ENCODE results near the gene WFDC10B.
"Not testable (repeated sequence)": the region's sequence is repeated elsewhere in the genome, so short reads cannot be mapped to it uniquely, and the experiment has no call there.

WFDC10B gene

GRCh38 chr20:45704969-45705637 lies at the start of gene WFDC10B:
Gene WFDC10B, minus strand, starts transcription at chr20:45705019. Its CDS starts 19,027 bp downstream, at chr20:45685992.
- peak; percentile 46 for DNase-seq

DNA sequence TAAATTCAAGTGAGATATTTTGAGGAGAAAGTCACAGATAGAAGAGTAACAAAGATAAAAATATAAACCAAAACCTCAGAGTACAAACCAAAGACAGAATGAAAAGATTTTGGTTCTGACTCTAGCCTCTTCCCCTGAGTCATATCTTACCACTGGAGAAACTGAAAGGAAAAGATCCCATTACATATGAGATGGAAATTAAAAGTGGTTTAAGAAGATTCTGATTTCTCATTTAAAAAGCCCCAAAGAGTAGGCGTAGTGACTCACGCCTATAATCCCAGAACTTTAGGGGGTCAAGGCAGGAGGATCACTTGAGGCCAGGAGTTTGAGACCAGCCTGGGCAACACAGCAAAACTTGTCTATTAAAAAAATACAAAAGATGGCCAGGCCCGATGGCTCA lies 47.9 kb upstream of the WFDC10B start:
- no peak for DNase-seq

- no peak for DNase-seq
Measured at GRCh38 chr20:45751721-45752120, 46.9 kb upstream of the WFDC10B start.

DNA sequence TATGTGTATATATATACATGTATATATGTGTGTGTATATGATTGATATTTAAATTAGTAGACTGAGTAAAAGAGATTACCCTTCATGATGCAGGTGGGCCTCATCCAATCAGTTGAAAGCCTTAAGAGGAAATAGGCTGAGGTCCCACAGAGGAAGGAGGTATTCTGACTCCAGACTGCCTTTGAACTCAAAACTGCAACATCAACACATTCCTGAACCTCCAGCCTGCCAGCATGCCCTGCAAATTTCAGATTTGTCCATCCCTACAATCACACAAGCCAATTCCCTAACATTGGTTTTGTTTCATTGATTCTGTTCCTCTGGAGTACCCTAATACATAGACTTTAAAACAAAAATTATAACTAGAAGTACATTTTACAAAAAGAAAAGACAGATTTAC lies 40.2 kb upstream of the WFDC10B start:
- DNase-seq, result no peak

- DNase-seq, result no peak
Measured at GRCh38 chr20:45742596-45742995, 37.8 kb upstream of the WFDC10B start.

- DNase-seq, result no peak
Measured at GRCh38 chr20:45735988-45736387, 31.2 kb upstream of the WFDC10B start.

- DNase-seq, result no peak
Measured at GRCh38 chr20:45735552-45735951, 30.7 kb upstream of the WFDC10B start.

DNA sequence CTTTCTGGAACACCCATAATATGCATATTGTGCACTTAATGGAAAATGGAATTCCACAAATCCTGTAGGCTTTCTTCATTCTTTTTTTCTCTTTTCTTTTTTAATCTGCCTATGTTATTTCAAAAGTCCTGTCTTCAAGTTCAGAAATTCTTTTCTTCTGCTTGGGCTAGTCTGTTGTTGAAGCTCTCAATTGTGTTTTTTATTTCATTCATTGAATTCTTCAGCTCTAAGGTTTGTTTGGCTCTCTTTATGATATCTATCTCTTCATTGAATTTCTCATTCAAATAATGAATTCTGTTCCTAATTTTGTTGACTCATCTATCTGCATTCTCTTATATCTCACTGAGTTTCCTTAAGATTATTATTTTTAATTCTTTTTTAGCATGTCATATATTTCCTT lies 27.4 kb upstream of the WFDC10B start:
- no peak for DNase-seq

GRCh38 chr20:45727044-45727443 lies 22.2 kb upstream of the WFDC10B start:
- no peak for DNase-seq

GRCh38 chr20:45725134-45725533 lies 20.3 kb upstream of the WFDC10B start:
- DNase-seq, result no peak

- no peak for DNase-seq
Measured at GRCh38 chr20:45722047-45722446, 17.2 kb upstream of the WFDC10B start, which contains the start of gene SPINT4. Gene SPINT4, plus strand, starts transcription at chr20:45722347. Its CDS starts 21 bp downstream, at chr20:45722368.

DNA sequence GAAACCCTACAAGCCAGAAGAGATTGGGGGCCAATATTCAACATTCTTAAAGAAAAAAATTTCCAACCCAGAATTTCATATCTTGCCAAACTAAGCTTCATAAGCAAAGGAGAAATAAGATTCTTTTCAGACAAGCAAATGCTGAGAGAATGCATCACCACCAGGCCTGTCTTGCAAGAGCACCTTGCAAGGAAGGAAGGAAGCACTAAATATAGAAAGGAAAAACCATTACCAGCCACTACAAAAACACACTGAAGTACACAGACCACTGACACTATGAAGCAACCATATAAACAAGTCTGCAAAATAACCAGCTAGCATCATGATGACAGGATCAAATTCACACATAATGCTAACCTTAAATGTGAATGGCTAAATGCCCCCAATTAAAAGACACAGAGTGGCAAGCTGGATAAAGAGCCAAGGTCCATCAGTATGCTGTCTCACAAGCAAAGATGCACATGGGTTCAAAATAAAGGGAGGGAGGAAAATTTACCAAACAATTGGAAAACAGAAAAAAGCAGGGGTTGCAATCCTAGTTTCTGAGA lies 11.4 kb upstream of the WFDC10B start:
- not testable (repeated sequence) for DNase-seq

DNA sequence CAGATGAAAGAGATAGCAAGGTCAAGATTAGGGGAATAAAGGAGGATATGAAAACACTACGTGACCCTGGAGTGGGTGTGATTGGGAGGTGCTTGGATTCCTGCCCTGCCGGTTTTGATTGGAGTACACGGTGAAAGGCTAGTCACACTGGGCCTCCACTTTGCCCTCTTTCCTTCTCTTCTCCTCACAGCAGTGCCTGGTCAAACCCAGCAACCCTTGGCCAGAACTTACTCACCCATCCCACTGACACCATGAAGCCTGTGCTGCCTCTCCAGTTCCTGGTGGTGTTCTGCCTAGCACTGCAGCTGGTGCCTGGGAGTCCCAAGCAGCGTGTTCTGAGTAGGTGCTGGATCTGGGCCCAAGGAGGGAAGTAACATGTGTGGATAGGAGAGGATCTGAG lies 2.9 kb downstream of the WFDC10B start, which contains the start of gene WFDC13:
Gene WFDC13 (plus strand): TSS at position 166 of the 400 bp plus-strand sequence. CDS start 86 bp downstream, at position 252.
- DNase-seq, result no peak

GRCh38 chr20:45701104-45701503 lies 3.7 kb downstream of the WFDC10B start:
- DNase-seq, result no peak

GRCh38 chr20:45695496-45695895 lies 9.3 kb downstream of the WFDC10B start:
- DNase-seq, result no peak

- DNase-seq, result not testable (repeated sequence)
Measured at GRCh38 chr20:45693346-45693745, 11.5 kb downstream of the WFDC10B start.

DNA sequence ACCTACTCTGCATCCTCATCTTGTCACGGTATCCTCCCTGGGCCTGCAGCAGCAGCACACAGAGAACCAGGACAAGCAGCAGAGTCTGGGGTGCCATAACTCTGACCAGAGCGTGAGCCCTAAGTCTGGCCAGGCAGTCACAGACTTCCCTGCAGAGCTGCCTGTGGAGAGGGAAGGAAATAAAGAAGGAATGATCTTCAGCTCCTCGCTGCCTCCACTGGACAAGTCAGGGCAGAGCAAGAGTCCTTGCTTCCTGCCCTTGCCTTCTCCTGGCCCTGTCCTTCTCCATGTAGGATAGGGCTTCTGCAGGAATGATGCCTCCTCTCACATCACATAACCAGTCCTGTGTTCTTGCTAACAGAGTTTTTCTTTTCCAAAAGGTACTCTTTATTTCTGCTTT lies 18.9 kb downstream of the WFDC10B start:
- DNase-seq, result no peak

DNA sequence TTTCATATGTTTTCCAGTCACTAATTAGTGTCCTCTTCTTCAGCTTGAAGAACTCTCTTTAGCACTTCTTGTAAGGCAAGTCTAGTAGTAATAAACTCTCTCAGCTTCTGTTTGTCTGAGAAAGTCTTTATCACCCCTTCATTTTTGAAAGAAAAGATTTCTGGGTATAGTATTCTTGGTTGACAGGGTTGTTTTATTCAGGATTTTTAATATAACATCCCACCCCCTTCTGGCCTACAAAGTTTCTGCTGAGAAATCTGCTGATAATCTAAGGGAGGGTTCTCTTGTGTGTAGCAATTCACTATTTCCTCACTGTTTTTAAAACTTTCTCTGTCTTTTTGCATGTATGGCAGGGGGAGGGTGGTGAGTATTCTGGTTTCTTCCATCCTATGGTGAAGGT lies 25.2 kb downstream of the WFDC10B start:
- no peak for DNase-seq

- DNase-seq, result no peak
Measured at GRCh38 chr20:45672765-45673164, 32.1 kb downstream of the WFDC10B start.

- DNase-seq, result no peak
Measured at GRCh38 chr20:45670139-45670538, 34.7 kb downstream of the WFDC10B start, which contains the start of gene WFDC11. Gene WFDC11, minus strand, starts transcription at chr20:45670239. Its CDS starts 19,639 bp downstream, at chr20:45650600.

- DNase-seq, result not testable (repeated sequence)
Measured at GRCh38 chr20:45657038-45657437, 47.8 kb downstream of the WFDC10B start.

DNA sequence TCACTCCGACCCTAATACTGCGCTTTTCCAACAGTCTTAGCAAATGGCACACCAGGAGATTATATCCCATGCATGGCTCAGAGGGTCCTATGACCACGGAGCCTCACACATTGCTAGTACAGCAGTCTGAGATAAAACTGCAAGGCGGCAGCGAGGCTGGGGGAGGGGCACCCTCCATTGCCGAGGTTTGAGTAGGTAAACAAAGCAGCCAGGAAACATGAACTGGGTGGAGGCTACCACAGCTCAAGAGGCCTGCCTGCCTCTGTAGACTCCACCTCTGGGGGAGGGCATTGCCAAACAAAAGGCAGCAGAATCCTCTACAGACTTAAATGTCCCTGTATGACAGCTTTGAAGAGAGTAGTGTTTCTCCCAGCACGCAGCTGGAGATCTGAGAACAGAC lies 53.1 kb downstream of the WFDC10B start:
- not testable (repeated sequence) for DNase-seq

GRCh38 chr20:45649312-45649863 lies 55.4 kb downstream of the WFDC10B start:
- no peak for DNase-seq

GRCh38 chr20:45647441-45648050 lies 57.3 kb downstream of the WFDC10B start:
- no peak for DNase-seq
